ENCODE measurements around the gene CA4.

The CA4 gene

GRCh38 chr17:60128171-60128859, 21.5 kb upstream of the CA4 start:
- no peak overlapping the region for H3K27ac ChIP-seq
- no peak for TF ChIP-seq ZFX (IDR thresholded peaks at IDR 0.05; ENCODE audit: borderline replicate concordance)
- TF ChIP-seq, protein P1, sequence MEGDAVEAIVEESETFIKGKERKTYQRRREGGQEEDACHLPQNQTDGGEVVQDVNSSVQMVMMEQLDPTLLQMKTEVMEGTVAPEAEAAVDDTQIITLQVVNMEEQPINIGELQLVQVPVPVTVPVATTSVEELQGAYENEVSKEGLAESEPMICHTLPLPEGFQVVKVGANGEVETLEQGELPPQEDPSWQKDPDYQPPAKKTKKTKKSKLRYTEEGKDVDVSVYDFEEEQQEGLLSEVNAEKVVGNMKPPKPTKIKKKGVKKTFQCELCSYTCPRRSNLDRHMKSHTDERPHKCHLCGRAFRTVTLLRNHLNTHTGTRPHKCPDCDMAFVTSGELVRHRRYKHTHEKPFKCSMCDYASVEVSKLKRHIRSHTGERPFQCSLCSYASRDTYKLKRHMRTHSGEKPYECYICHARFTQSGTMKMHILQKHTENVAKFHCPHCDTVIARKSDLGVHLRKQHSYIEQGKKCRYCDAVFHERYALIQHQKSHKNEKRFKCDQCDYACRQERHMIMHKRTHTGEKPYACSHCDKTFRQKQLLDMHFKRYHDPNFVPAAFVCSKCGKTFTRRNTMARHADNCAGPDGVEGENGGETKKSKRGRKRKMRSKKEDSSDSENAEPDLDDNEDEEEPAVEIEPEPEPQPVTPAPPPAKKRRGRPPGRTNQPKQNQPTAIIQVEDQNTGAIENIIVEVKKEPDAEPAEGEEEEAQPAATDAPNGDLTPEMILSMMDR (IDR thresholded peaks at IDR 0.05), result no peak

DNA sequence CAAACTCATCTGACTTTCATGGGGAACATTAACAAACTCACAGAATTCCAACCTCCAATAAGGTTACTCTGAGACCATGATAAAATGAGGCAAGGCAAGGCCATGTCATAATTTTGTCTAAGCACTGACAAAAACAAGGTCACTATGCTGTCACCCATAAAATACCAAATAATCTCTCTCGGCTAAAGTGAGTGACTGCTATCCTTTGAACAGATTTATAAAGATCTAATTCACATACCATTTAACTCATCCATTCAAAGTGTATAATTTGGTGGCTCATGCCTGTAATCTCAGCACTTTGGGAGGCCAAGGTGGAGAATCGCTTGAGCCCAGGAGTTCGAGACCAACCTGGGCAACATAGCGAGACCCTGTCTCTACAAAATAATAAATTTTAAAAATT, 20.6 kb upstream of the CA4 start:
- H3K27ac ChIP-seq, result no peak overlapping the region
- no peak for TF ChIP-seq ZFX (IDR thresholded peaks at IDR 0.05; ENCODE audit: borderline replicate concordance)
- TF ChIP-seq, protein P1 (IDR thresholded peaks at IDR 0.05), result no peak

- H3K27ac ChIP-seq, result no peak overlapping the region
- TF ChIP-seq, protein P1 (IDR thresholded peaks at IDR 0.05), result no peak
- no peak for TF ChIP-seq ZFX (IDR thresholded peaks at IDR 0.05; ENCODE audit: borderline replicate concordance)
These were observed 19.3 kb upstream of the CA4 start for GRCh38 chr17:60130466-60130865.

GRCh38 chr17:60134396-60135150, 15.2 kb upstream of the CA4 start:
- peak overlapping the region; percentile 68 for H3K27ac ChIP-seq
- TF ChIP-seq, protein P1 (IDR thresholded peaks at IDR 0.05), result no peak
- TF ChIP-seq ZFX (IDR thresholded peaks at IDR 0.05; ENCODE audit: borderline replicate concordance), result no peak

DNA sequence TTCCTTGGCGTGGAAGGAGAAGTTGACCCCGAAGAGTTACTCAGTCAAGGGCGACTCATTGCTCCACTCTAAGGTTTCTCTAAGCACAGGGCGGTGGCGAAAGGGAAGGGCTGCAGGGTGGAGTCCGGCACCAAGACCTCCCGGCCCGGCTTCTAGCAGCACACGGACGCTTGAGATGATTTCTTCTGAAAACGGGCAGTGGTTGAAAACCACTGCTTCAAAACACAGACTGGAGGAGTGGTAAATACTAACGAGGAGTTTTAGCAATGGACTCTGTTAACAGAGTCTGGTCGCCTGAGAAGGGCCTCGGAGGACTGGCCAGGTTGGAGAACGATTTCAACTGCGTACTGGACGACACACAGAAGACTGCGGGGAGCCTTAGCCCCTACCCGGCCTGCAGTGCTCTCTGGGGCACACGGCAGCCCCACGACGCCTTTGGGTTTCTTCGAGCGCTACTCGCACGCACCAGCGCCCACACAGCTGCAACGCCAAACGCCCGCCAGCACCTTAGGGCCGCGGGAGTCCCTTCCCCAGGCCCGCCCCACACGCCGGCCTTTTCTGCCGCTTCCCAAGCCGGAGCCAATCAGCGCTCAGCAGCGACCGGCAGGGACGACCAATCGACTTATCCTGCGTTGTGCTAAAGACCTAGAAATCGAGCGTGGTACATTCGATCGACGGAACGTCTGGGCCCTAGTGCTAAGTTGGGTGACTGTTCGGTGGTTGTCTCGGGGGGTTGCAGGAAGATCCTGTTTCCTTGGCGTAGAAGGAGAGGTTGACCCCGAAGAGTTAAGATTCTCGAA, 14.4 kb upstream of the CA4 start:
- peak overlapping the region; percentile 68 for H3K27ac ChIP-seq

GRCh38 chr17:60135951-60136666, 13.7 kb upstream of the CA4 start:
- peak overlapping the region; percentile 68; the same call in 1 of the 2 replicates for H3K27ac ChIP-seq

More for the DNA sequence above, 14.4 kb upstream of the CA4 start:
- TF ChIP-seq ZFX (IDR thresholded peaks at IDR 0.05; ENCODE audit: borderline replicate concordance), result no peak
- TF ChIP-seq, protein P1 (IDR thresholded peaks at IDR 0.05), result no peak

More at GRCh38 chr17:60135951-60136666, 13.7 kb upstream of the CA4 start:
- no peak for TF ChIP-seq ZFX (IDR thresholded peaks at IDR 0.05; ENCODE audit: borderline replicate concordance)
- TF ChIP-seq, protein P1 (IDR thresholded peaks at IDR 0.05), result no peak

Measured in 22Rv1 (cell line).